SU-DHL-6 (cell line): ENCODE results near the gene KCTD4.

Source experiments
- EZH2phosphoT487 ChIP-seq: fragments of 200-600 bp; sonication (generic), shearing (Covaris generic); conservative IDR thresholded peaks from 2 replicates; pipeline ENCODE4 v1.6.1; 2018; ENCODE audit warnings: mild to moderate bottlenecking, antibody characterized with exemption, low read length, moderate library complexity, mixed read lengths
- TF ChIP-seq, protein P1 (sequence below): fragments of 200-600 bp; sonication (generic); IDR thresholded peaks from one replicate; pipeline ENCODE4 v1.5.1; 2017; ENCODE audit warnings: antibody characterized with exemption, mild to moderate bottlenecking, low read length, moderate library complexity; ENCODE audit not compliant: insufficient read depth, poor library complexity, severe bottlenecking

DNA sequence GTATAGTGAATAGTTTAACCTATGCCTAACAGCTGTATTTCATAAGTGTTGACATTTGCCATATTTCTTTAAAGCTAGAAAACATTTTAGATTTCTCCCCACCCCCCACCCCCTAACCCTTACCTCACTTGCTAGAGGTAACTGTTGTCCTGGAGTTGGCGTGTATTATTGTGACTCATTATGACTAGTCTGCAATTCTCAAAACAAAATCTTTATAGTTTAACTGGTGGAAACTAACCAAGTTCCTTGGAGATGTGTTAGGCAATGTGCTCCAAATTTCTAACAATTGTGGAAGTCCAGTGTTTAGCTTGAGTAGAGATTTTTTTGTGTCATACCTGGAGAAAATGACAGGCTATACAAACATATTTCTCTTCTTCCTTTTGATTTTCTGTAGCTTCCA, 38.0 kb downstream of the KCTD4 start:
- TF ChIP-seq, protein P1, sequence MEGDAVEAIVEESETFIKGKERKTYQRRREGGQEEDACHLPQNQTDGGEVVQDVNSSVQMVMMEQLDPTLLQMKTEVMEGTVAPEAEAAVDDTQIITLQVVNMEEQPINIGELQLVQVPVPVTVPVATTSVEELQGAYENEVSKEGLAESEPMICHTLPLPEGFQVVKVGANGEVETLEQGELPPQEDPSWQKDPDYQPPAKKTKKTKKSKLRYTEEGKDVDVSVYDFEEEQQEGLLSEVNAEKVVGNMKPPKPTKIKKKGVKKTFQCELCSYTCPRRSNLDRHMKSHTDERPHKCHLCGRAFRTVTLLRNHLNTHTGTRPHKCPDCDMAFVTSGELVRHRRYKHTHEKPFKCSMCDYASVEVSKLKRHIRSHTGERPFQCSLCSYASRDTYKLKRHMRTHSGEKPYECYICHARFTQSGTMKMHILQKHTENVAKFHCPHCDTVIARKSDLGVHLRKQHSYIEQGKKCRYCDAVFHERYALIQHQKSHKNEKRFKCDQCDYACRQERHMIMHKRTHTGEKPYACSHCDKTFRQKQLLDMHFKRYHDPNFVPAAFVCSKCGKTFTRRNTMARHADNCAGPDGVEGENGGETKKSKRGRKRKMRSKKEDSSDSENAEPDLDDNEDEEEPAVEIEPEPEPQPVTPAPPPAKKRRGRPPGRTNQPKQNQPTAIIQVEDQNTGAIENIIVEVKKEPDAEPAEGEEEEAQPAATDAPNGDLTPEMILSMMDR: no peak
- no peak for TF ChIP-seq EZH2phosphoT487
